ENCODE results near the gene VPS11. TPM values are rescaled to one million over a fixed set of nuclear protein-coding genes. Genes with fewer than 3 reads are reported as not detected.

Gene VPS11
- total RNA-seq, 1 donor from 2014 or later: 22.0 TPM

- Histone ChIP-seq H3K4me1 (peaks cover 37% of the 10 kb centered on the region), H3K27me3 (ENCODE audit: low read depth) (no peaks in the 10 kb centered on the region), H3K9me3 (replicated peaks) (no peaks in the 10 kb centered on the region), H3K4me3 (peak overlapping the region; percentile 99), H3K36me3 (peaks cover 35% of the 10 kb centered on the region), H3K27ac (replicated peaks) (peak overlapping the region; percentile 88)
- intact Hi-C loops (cut with micrococcal nuclease): no loop called here
- DNase-seq: no peak
- TF ChIP-seq CTCF (IDR thresholded peaks at IDR 0.05; ENCODE audit: borderline replicate concordance): no peak
These were observed 40.7 kb downstream of the VPS11 start for GRCh38 chr11:119108146-119108856.

GRCh38 chr11:119108857-119109221 is 41.2 kb downstream of the VPS11 start:
- intact Hi-C loops (cut with micrococcal nuclease): no loop called here
- TF ChIP-seq CTCF (IDR thresholded peaks at IDR 0.05; ENCODE audit: borderline replicate concordance): no peak
- H3K4me1 ChIP-seq: peaks cover 34% of the 10 kb centered on the region
- H3K27me3 ChIP-seq (ENCODE audit: low read depth): no peaks in the 10 kb centered on the region
- no peak for DNase-seq
- H3K27ac ChIP-seq (replicated peaks): no peak overlapping the region
- no peaks in the 10 kb centered on the region for H3K9me3 ChIP-seq (replicated peaks)
- H3K4me3 ChIP-seq: peak overlapping the region; percentile 99
- peaks cover 40% of the 10 kb centered on the region for H3K36me3 ChIP-seq

GRCh38 chr11:119109843-119110242 is 42.2 kb downstream of the VPS11 start:
- H3K9me3 ChIP-seq (replicated peaks): no peaks in the 10 kb centered on the region
- no peak overlapping the region for H3K4me3 ChIP-seq
- H3K4me1 ChIP-seq: peaks cover 34% of the 10 kb centered on the region
- H3K27me3 ChIP-seq (ENCODE audit: low read depth): no peaks in the 10 kb centered on the region
- H3K36me3 ChIP-seq: peaks cover 48% of the 10 kb centered on the region
- TF ChIP-seq CTCF (IDR thresholded peaks at IDR 0.05; ENCODE audit: borderline replicate concordance): no peak
- intact Hi-C loops (cut with micrococcal nuclease): no loop called here
- no peak for DNase-seq
- H3K27ac ChIP-seq (replicated peaks): no peak overlapping the region

- intact Hi-C loops (cut with micrococcal nuclease): no loop called here
- no peak for DNase-seq
- TF ChIP-seq CTCF (IDR thresholded peaks at IDR 0.05; ENCODE audit: borderline replicate concordance): no peak
These were observed 42.8 kb downstream of the VPS11 start for GRCh38 chr11:119110439-119110838.

GRCh38 chr11:119111361-119111925 is 43.8 kb downstream of the VPS11 start:
- peaks cover 54% of the 10 kb centered on the region for H3K36me3 ChIP-seq
- TF ChIP-seq CTCF (IDR thresholded peaks at IDR 0.05; ENCODE audit: borderline replicate concordance): no peak
- intact Hi-C loops (cut with micrococcal nuclease): no loop called here

More at GRCh38 chr11:119110439-119110838, 42.8 kb downstream of the VPS11 start:
- H3K27me3 ChIP-seq (ENCODE audit: low read depth): no peaks in the 10 kb centered on the region
- no peak overlapping the region for H3K27ac ChIP-seq (replicated peaks)
- no peak overlapping the region for H3K4me3 ChIP-seq
- no peaks in the 10 kb centered on the region for H3K9me3 ChIP-seq (replicated peaks)
- peaks cover 34% of the 10 kb centered on the region for H3K4me1 ChIP-seq
- peaks cover 48% of the 10 kb centered on the region for H3K36me3 ChIP-seq

More at GRCh38 chr11:119111361-119111925, 43.8 kb downstream of the VPS11 start:
- H3K4me1 ChIP-seq: peaks cover 28% of the 10 kb centered on the region
- H3K27me3 ChIP-seq (ENCODE audit: low read depth): no peaks in the 10 kb centered on the region
- H3K4me3 ChIP-seq: no peak overlapping the region
- no peaks in the 10 kb centered on the region for H3K9me3 ChIP-seq (replicated peaks)
- no peak for DNase-seq
- no peak overlapping the region for H3K27ac ChIP-seq (replicated peaks)
